SK-N-SH (cell line): ENCODE results near the gene TMEM74B. TPM values are rescaled to one million over a fixed set of nuclear protein-coding genes. Genes with fewer than 3 reads are reported as not detected.
A peak's percentile ranks its signal among the peaks of the same experiment; 100 is the strongest.

Source experiments
- CTCF ChIA-PET: fragments of 300-600, 350-600 bp; formaldehyde crosslinking; extraction: SDS; loops from one replicate; lab custom pipeline; 2021; lab: Yijun Ruan, JAX
- POLR2A ChIA-PET: fragments of 350-600 bp; sonication (Branson Sonifier 250); formaldehyde crosslinking; extraction: SDS; loops from one replicate; lab custom pipeline; 2020; ENCODE audit warnings: antibody characterized with exemption, inconsistent platforms; lab: Yijun Ruan, JAX
- DNase-seq: peaks from one replicate; pipeline ENCODE4 v3.0.0; 2012
- H2AFZ ChIP-seq: fragments of 200-600 bp; sonication (generic); 2 replicates; pipeline ENCODE4 v1.8.1; 2016; ENCODE audit warnings: antibody characterized with exemption, mild to moderate bottlenecking, low read depth
- H3F3A ChIP-seq: fragments of 200-600 bp; sonication (generic); replicated peaks from 2 replicates; pipeline ENCODE3; 2016; ENCODE audit warnings: antibody characterized with exemption, mild to moderate bottlenecking; ENCODE audit not compliant: insufficient read depth
- H3K27ac ChIP-seq, 2 experiments: fragments of 200-500 bp in 1 of 2; fragments of 200-600 bp in 1 of 2; sonication (Bioruptor generic) in 1 of 2; sonication (generic), shearing (Covaris generic) in 1 of 2; 2 replicates each; pipeline versions ENCODE4 v1.5.1 to v1.6.1; 2014 to 2016; ENCODE audit warnings: low read depth in 2 of 2, inconsistent platforms in 1 of 2, low read length in 1 of 2, mild to moderate bottlenecking in 1 of 2, mixed read lengths in 1 of 2
- H3K27me3 ChIP-seq: fragments of 200-600 bp; sonication (generic), shearing (Covaris generic); 2 replicates; pipeline ENCODE4 v1.6.1; 2016; ENCODE audit warnings: mixed run types; ENCODE audit not compliant: insufficient read depth
- H3K36me3 ChIP-seq, 2 experiments: fragments of 200-500 bp in 1 of 2; fragments of 200-600 bp in 1 of 2; sonication (Bioruptor generic) in 1 of 2; sonication (generic) in 1 of 2; replicated peaks in 1 of 2; 2 replicates each; pipeline versions ENCODE3 to v1.5.1; 2014 to 2016; ENCODE audit warnings: low read length in 1 of 2, mild to moderate bottlenecking in 1 of 2; ENCODE audit not compliant: insufficient read depth in 2 of 2, control insufficient read depth in 1 of 2
- H3K4me1 ChIP-seq, 2 experiments: fragments of 200-500 bp in 1 of 2; fragments of 200-600 bp in 1 of 2; sonication (Bioruptor generic) in 1 of 2; sonication (generic), shearing (Covaris generic) in 1 of 2; 2 replicates each; pipeline versions ENCODE4 v1.5.1 to v1.6.1; 2014 to 2016; ENCODE audit warnings: low read depth in 1 of 2, low read length in 1 of 2, mixed run types in 1 of 2; ENCODE audit not compliant: insufficient read depth in 2 of 2, control insufficient read depth in 1 of 2
- H3K4me2 ChIP-seq: fragments of 200-600 bp; sonication (generic), shearing (Covaris generic); 2 replicates; pipeline ENCODE4 v1.6.1; 2017; ENCODE audit warnings: mixed run types
- H3K4me3 ChIP-seq, 2 experiments: fragments of 200-500 bp in 1 of 2; fragments of 200-600 bp in 1 of 2; sonication (Bioruptor generic) in 1 of 2; sonication (generic), shearing (Covaris generic) in 1 of 2; 2 replicates each; pipeline versions ENCODE4 v1.5.1 to v1.8.1; 2014 to 2016; ENCODE audit warnings: low read depth in 2 of 2, inconsistent platforms in 1 of 2, low read length in 1 of 2, mild to moderate bottlenecking in 1 of 2, mixed read lengths in 1 of 2, moderate library complexity in 1 of 2
- H3K79me2 ChIP-seq: fragments of 200-600 bp; sonication (generic); 2 replicates; pipeline ENCODE4 v1.8.1; 2017; ENCODE audit warnings: mild to moderate bottlenecking; ENCODE audit not compliant: insufficient read depth
- H3K9ac ChIP-seq: fragments of 200-600 bp; sonication (generic); 2 replicates; pipeline ENCODE4 v1.6.1; 2017; ENCODE audit warnings: mixed run types
- H3K9me2 ChIP-seq: fragments of 200-600 bp; sonication (generic); 2 replicates; pipeline ENCODE4 v1.6.1; 2017; ENCODE audit warnings: mixed run types
- H3K9me3 ChIP-seq: fragments of 200-600 bp; sonication (generic); 2 replicates; pipeline ENCODE4 v1.6.1; 2017; ENCODE audit warnings: mixed run types, mild to moderate bottlenecking, moderate library complexity
- H4K20me1 ChIP-seq: fragments of 200-600 bp; sonication (generic); 2 replicates; pipeline ENCODE4 v1.6.1; 2017; ENCODE audit warnings: mild to moderate bottlenecking, mixed run types; ENCODE audit not compliant: insufficient read depth
- CHD2 ChIP-seq: fragments of 150-350 bp; IDR thresholded peaks from 2 replicates; pipeline ENCODE4 v1.6.1; 2018; ENCODE audit warnings: low read length; ENCODE audit not compliant: partially characterized antibody
- CTCF ChIP-seq: fragments of 200-600 bp; sonication (generic); IDR thresholded peaks from 2 replicates; pipeline ENCODE4 v1.6.1; 2017; ENCODE audit warnings: antibody characterized with exemption, mild to moderate bottlenecking, moderate library complexity
- EP300 ChIP-seq, 2 experiments: IDR thresholded peaks; 2 replicates each; pipeline versions ENCODE4 v1.4.0 to v1.6.1; 2012; ENCODE audit warnings: borderline replicate concordance in 1 of 2, low read depth in 1 of 2, low read length in 1 of 2
- FOXM1 ChIP-seq: IDR thresholded peaks from 2 replicates; pipeline ENCODE4 v1.4.0; 2012; ENCODE audit warnings: low read depth, mild to moderate bottlenecking
- PBX3 ChIP-seq: IDR thresholded peaks from 2 replicates; pipeline ENCODE4; 2012
- POLR2AphosphoS5 ChIP-seq: IDR thresholded peaks from 2 replicates; pipeline ENCODE4 v1.6.1; 2012; ENCODE audit warnings: low read depth, low read length
- RFX5 ChIP-seq: IDR thresholded peaks from 2 replicates; pipeline ENCODE4 v1.6.1; 2012; ENCODE audit warnings: mild to moderate bottlenecking, improper control_type of control experiment, low read length
- RXRA ChIP-seq: IDR thresholded peaks from 2 replicates; pipeline ENCODE4 v1.4.0; 2012; ENCODE audit warnings: low read depth, mild to moderate bottlenecking, borderline replicate concordance
- TAF1 ChIP-seq: IDR thresholded peaks from 2 replicates; pipeline ENCODE4 v1.6.1; 2012; ENCODE audit warnings: low read depth, mild to moderate bottlenecking, low read length, moderate library complexity, borderline replicate concordance
- TEAD4 ChIP-seq: IDR thresholded peaks from 2 replicates; pipeline ENCODE4 v1.4.0; 2012; ENCODE audit warnings: mild to moderate bottlenecking, borderline replicate concordance; ENCODE audit not compliant: insufficient read depth
- USF2 ChIP-seq: fragments of 150-350 bp; IDR thresholded peaks from 2 replicates; pipeline ENCODE4 v1.6.1; 2017; ENCODE audit warnings: antibody characterized with exemption, low read length, low read depth, borderline replicate concordance
- WGBS: methylation state at CpG from one replicate; pipeline ENCODE4 v1.1.6; 2017; ENCODE audit warnings: low lambda C conversion rate; 5-methylcytosine and 5-hydroxymethylcytosine counted together
- polyA plus RNA-seq, 3 experiments: library from polyadenylated mRNA; depleted of rRNA; stranded (reverse); fragments of >200 nt; gene quantifications; 2 replicates each; pipeline ENCODE4 v1.2.3, GENCODE V29; 2012

TMEM74B gene
- polyA plus RNA-seq, 1 of the 3 experiments (the other 2 are of a cell fraction), result 1.8 TPM

GRCh38 chr20:1184260-1184637, 532 bp downstream of the TMEM74B start:
- H3K9me2 ChIP-seq, result no peaks in the 10 kb centered on the region
- H2AFZ ChIP-seq, result no peak overlapping the region
- CTCF ChIA-PET, result interaction anchor here (0.6 to 3.6 kb wide), 7 partner anchors 13 to 366 kb away, joined by 3 to 20 read pairs (median 6); partner anchors contain the start of gene NSFL1C
- peak overlapping the region; percentile 48 to 50; a peak in 1 of 4 replicates for H3K4me3 ChIP-seq
- no peaks in the 10 kb centered on the region for H3K79me2 ChIP-seq
- 0 out of 2 replicates have a peak overlapping the region, but pooled peaks have one; percentile 74 for H3K4me2 ChIP-seq
- no peaks in the 10 kb centered on the region for H3K27me3 ChIP-seq
- peaks cover 0 to 3% of the 10 kb centered on the region in 2 experiments; a peak in 1 of 4 replicates for H3K4me1 ChIP-seq
- H3K36me3 ChIP-seq, result no peaks in the 10 kb centered on the region
- H3F3A ChIP-seq, result no peaks in the 10 kb centered on the region
- no peak overlapping the region for H3K27ac ChIP-seq
- no peak overlapping the region for H3K9ac ChIP-seq
- no peaks in the 10 kb centered on the region for H4K20me1 ChIP-seq
- peak; percentile 39 for DNase-seq
- no peaks in the 10 kb centered on the region for H3K9me3 ChIP-seq
- POLR2A ChIA-PET, result no interaction called here
- TF ChIP-seq RXRA (no peak), EP300 (IDR thresholded peaks at IDR 0.05; ENCODE audit: borderline replicate concordance in 1 of 2, low read depth in 1 of 2, low read length in 1 of 2) (no peak), RFX5 (no peak), TEAD4 (no peak)
- WGBS, result 78% methylated on average over 13 of the region's 13 CpGs

- Histone ChIP-seq H3F3A (no peaks in the 10 kb centered on the region), H3K4me2 (no peak overlapping the region), H3K9me2 (no peaks in the 10 kb centered on the region), H3K4me1 (peaks cover 0 to 3% of the 10 kb centered on the region in 2 experiments; a peak in 1 of 4 replicates), H3K36me3 (no peaks in the 10 kb centered on the region), H3K79me2 (no peaks in the 10 kb centered on the region), H4K20me1 (no peaks in the 10 kb centered on the region), H3K9ac (no peak overlapping the region), H2AFZ (no peak overlapping the region), H3K9me3 (no peaks in the 10 kb centered on the region), H3K4me3 (no peak overlapping the region), H3K27me3 (no peaks in the 10 kb centered on the region), H3K27ac (no peak overlapping the region)
- 89% methylated on average over 6 of the region's 6 CpGs for WGBS
- ChIA-PET POLR2A (no interaction called here), CTCF (interaction anchor here (1.3 to 3.6 kb wide), 4 partner anchors 11 to 364 kb away, joined by 6 to 20 read pairs (median 10); no protein-coding TSS in a partner anchor)
- DNase-seq, result no peak
- TF ChIP-seq TAF1 (no peak), CTCF (no peak), FOXM1 (no peak), PBX3 (no peak), USF2 (no peak), POLR2AphosphoS5 (no peak), CHD2 (no peak), RFX5 (no peak)
These were observed 1.6 kb downstream of the TMEM74B start for GRCh38 chr20:1183153-1183552.
